ENCODE results near the gene NEIL1. TPM values are rescaled to one million over a fixed set of nuclear protein-coding genes. Genes with fewer than 3 reads are reported as not detected.

NEIL1 gene
- polyA plus RNA-seq, 2 of the 4 experiments (the other 2 are of a cell fraction) = 3.2 to 6.8 TPM

DNA sequence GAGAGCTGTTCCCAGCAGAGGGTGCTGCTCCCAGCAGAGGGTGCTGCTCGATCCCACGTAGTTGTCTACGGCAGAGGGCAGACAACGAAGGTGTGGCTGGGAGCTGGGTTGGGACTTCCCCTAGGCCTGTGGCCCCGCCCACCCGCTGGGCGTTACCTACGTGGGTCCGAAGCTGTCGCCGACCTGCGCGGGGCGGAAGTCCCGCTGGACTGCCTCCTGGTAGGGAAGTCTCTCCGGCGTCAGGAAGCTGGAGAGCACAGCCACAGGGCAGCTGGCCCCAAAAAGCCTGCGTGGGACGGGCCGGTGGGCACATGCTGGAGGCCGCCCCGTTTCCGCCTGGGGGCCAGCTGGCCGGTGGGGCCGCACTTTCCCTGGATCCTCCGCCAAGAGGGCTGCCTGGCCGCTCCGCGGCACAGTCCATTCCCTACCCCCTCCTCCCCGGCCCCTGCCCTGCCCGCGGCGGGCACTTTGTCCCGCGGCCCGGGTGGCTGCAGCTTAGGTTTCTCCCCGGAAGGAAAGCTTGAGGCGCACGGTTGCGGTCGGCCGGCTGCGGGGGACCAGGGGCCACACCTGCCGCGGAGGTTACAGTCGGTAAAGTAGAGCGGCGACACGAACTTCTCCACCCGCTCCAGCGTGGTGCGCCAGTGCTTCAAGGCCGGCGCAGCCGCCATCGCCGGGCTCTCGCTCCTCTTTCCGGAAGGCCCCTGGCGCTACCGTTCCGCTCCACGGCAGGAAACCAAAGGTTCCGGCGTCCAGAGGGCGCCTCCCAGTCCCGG is 21.3 kb downstream of the NEIL1 start, which contains the start of gene MAN2C1 (continued):
- TF ChIP-seq MAFK (IDR thresholded peaks at IDR 0.05; ENCODE audit: partially characterized antibody) (no peak), HOXA7 (CRISPR knock-in tag; IDR thresholded peaks at IDR 0.05) (0 out of 2 replicates have a peak, but pooled peaks have one; percentile 80), RNF2 (IDR thresholded peaks at IDR 0.05; ENCODE audit: borderline replicate concordance, low read depth) (no peak), CEBPB (IDR thresholded peaks at IDR 0.05) (0 out of 4 replicates have a peak, but pooled peaks of 1 of the 2 experiments have one; percentile 3), NR3C1 (IDR thresholded peaks at IDR 0.05) (no peak), KDM5A (IDR thresholded peaks at IDR 0.05) (peak; percentile 87), MAZ (IDR thresholded peaks at IDR 0.05; ENCODE audit: borderline replicate concordance, low read depth, low read length) (peak; percentile 76; the same call in 1 of the 2 replicates), KDM1A (IDR thresholded peaks at IDR 0.05; ENCODE audit: low read depth) (no peak), RCOR1 (IDR thresholded peaks at IDR 0.05; ENCODE audit: low read depth, low read length) (no peak), TFCP2L1 (CRISPR knock-in tag; IDR thresholded peaks at IDR 0.05) (peak; percentile 96), ZFP36 (IDR thresholded peaks at IDR 0.05; ENCODE audit: borderline replicate concordance, partially characterized antibody) (peak; percentile 1), RFX5 (IDR thresholded peaks at IDR 0.05) (no peak), FOSB (CRISPR knock-in tag; IDR thresholded peaks at IDR 0.05) (0 out of 2 replicates have a peak, but pooled peaks have one; percentile 57), HEYL (CRISPR knock-in tag; IDR thresholded peaks at IDR 0.05) (no peak), CBX2 (IDR thresholded peaks at IDR 0.05; ENCODE audit: borderline replicate concordance, low read depth) (no peak), POLR2AphosphoS2 (conservative IDR thresholded peaks at IDR 0.05; ENCODE audit: low read length) (no peak; the same call in 1 of the 2 replicates), EHF (CRISPR knock-in tag; IDR thresholded peaks at IDR 0.05) (no peak), GATA3 (IDR thresholded peaks at IDR 0.05; ENCODE audit: borderline replicate concordance) (peak; percentile 43; the same call in 1 of the 2 replicates), EHMT2 (IDR thresholded peaks at IDR 0.05; ENCODE audit: low read depth) (no peak), SMC3 (IDR thresholded peaks at IDR 0.05) (peak; percentile 91), PHF8 (IDR thresholded peaks at IDR 0.05; ENCODE audit: borderline replicate concordance, low read depth) (peak; percentile 99), SREBF2 (IDR thresholded peaks at IDR 0.05) (no peak), NPAS2 (CRISPR knock-in tag; IDR thresholded peaks at IDR 0.05; ENCODE audit: borderline replicate concordance) (no peak), NFE2L2 (conservative IDR thresholded peaks at IDR 0.05; ENCODE audit: low read length) (peak; percentile 16; the same call in 1 of the 2 replicates), ZNF302 (CRISPR knock-in tag; IDR thresholded peaks at IDR 0.05) (no peak), ZC3H11A (IDR thresholded peaks at IDR 0.05) (peak; percentile 33; the same call in 1 of the 2 replicates), CBX8 (IDR thresholded peaks at IDR 0.05) (no peak), RAD21 (conservative IDR thresholded peaks at IDR 0.05 in 1 of 2, IDR thresholded peaks at IDR 0.05 in 1 of 2) (peak; percentile 73 to 79), BHLHE40 (IDR thresholded peaks at IDR 0.05; ENCODE audit: low read depth, low read length) (no peak), TP53 (CRISPR knock-in tag; IDR thresholded peaks at IDR 0.05) (peak; percentile 70; the same call in 1 of the 2 replicates), CHD4 (IDR thresholded peaks at IDR 0.05; ENCODE audit: borderline replicate concordance) (no peak)
- TF ChIP-seq, protein P1, sequence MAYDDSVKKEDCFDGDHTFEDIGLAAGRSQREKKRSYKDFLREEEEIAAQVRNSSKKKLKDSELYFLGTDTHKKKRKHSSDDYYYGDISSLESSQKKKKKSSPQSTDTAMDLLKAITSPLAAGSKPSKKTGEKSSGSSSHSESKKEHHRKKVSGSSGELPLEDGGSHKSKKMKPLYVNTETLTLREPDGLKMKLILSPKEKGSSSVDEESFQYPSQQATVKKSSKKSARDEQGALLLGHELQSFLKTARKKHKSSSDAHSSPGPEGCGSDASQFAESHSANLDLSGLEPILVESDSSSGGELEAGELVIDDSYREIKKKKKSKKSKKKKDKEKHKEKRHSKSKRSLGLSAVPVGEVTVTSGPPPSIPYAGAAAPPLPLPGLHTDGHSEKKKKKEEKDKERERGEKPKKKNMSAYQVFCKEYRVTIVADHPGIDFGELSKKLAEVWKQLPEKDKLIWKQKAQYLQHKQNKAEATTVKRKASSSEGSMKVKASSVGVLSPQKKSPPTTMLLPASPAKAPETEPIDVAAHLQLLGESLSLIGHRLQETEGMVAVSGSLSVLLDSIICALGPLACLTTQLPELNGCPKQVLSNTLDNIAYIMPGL (CRISPR knock-in tag; IDR thresholded peaks at IDR 0.05; ENCODE audit: borderline replicate concordance) = peak; percentile 92; the same call in 1 of the 2 replicates
- TF ChIP-seq, protein P2, sequence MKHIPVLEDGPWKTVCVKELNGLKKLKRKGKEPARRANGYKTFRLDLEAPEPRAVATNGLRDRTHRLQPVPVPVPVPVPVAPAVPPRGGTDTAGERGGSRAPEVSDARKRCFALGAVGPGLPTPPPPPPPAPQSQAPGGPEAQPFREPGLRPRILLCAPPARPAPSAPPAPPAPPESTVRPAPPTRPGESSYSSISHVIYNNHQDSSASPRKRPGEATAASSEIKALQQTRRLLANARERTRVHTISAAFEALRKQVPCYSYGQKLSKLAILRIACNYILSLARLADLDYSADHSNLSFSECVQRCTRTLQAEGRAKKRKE (CRISPR knock-in tag; IDR thresholded peaks at IDR 0.05; ENCODE audit: low read depth) = 0 out of 2 replicates have a peak, but pooled peaks have one; percentile 32
- TF ChIP-seq, protein P3, sequence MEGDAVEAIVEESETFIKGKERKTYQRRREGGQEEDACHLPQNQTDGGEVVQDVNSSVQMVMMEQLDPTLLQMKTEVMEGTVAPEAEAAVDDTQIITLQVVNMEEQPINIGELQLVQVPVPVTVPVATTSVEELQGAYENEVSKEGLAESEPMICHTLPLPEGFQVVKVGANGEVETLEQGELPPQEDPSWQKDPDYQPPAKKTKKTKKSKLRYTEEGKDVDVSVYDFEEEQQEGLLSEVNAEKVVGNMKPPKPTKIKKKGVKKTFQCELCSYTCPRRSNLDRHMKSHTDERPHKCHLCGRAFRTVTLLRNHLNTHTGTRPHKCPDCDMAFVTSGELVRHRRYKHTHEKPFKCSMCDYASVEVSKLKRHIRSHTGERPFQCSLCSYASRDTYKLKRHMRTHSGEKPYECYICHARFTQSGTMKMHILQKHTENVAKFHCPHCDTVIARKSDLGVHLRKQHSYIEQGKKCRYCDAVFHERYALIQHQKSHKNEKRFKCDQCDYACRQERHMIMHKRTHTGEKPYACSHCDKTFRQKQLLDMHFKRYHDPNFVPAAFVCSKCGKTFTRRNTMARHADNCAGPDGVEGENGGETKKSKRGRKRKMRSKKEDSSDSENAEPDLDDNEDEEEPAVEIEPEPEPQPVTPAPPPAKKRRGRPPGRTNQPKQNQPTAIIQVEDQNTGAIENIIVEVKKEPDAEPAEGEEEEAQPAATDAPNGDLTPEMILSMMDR (IDR thresholded peaks at IDR 0.05) = peak; percentile 95
- TF ChIP-seq, protein P4, sequence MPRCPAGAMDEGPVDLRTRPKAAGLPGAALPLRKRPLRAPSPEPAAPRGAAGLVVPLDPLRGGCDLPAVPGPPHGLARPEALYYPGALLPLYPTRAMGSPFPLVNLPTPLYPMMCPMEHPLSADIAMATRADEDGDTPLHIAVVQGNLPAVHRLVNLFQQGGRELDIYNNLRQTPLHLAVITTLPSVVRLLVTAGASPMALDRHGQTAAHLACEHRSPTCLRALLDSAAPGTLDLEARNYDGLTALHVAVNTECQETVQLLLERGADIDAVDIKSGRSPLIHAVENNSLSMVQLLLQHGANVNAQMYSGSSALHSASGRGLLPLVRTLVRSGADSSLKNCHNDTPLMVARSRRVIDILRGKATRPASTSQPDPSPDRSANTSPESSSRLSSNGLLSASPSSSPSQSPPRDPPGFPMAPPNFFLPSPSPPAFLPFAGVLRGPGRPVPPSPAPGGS (IDR thresholded peaks at IDR 0.05) = peak; percentile 93
- TF ChIP-seq, protein P5, sequence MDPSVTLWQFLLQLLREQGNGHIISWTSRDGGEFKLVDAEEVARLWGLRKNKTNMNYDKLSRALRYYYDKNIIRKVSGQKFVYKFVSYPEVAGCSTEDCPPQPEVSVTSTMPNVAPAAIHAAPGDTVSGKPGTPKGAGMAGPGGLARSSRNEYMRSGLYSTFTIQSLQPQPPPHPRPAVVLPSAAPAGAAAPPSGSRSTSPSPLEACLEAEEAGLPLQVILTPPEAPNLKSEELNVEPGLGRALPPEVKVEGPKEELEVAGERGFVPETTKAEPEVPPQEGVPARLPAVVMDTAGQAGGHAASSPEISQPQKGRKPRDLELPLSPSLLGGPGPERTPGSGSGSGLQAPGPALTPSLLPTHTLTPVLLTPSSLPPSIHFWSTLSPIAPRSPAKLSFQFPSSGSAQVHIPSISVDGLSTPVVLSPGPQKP (IDR thresholded peaks at IDR 0.05; ENCODE audit: low read depth, low read length) = no peak

All from A549 (cell line).